Stimulated activated CD8-positive, alpha-beta memory T cell treated with anti-CD3 and anti-CD28 coated beads, Interleukin-2, amount 100 ng/mL, for 1 hour (primary cell): ENCODE data around the gene RASAL3.

Source experiments
- DNase-seq, 2 donors: peaks; one replicate each; pipeline ENCODE4 v3.0.0-alpha.2; 2020; ENCODE audit warnings: low read depth in 2 of 2

RASAL3 gene

DNA sequence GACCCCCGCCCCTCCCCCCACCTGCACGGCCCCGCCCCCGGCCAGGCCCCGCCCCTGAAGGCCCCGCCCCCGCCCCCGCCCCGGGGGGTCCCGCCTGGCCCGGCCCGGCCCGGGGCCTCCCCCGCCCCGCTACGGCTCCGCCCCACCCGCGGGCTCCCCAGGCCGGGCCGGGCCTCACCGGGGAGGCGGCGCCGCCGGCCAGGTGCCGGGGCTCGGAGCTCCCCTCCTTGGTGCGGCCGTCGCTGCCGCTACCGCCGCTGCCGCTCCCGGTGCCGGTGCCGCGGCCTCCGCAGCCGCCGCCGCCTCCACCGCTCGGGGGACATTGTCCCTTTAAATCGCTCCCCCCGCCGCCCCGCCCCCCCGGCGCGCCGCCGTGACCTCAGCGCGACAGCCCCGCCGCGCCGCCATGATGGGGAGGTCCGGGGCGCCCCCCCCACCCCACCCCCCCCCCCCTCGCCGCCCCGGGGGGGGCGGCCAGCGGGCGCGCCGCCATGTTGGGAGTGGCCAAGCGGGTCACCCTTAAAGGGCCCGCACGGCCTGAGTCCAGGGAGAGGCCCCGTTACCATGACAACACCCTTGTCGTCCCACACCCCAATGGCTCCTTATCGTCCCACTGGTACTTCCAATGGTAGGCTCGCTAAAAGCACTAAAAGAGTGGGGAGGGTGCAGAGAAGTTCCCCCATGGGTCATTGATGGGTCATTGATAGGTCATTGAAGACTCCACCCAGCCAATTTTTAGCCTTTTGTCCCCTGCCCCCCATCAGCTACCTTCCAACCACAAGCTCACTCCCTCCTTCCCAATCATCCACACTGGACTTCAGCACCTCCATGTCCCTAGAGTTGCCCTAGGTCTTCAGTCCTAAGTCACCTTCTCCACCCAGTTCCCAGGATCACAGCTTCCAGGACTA, 14.5 kb downstream of the RASAL3 start, which contains the start of gene WIZ:
Gene WIZ (minus strand): TSS at position 337 of the 908 bp plus-strand sequence. CDS start 1,649 bp downstream, outside the sequence.
- peak; percentile 68 to 69 for DNase-seq

DNA sequence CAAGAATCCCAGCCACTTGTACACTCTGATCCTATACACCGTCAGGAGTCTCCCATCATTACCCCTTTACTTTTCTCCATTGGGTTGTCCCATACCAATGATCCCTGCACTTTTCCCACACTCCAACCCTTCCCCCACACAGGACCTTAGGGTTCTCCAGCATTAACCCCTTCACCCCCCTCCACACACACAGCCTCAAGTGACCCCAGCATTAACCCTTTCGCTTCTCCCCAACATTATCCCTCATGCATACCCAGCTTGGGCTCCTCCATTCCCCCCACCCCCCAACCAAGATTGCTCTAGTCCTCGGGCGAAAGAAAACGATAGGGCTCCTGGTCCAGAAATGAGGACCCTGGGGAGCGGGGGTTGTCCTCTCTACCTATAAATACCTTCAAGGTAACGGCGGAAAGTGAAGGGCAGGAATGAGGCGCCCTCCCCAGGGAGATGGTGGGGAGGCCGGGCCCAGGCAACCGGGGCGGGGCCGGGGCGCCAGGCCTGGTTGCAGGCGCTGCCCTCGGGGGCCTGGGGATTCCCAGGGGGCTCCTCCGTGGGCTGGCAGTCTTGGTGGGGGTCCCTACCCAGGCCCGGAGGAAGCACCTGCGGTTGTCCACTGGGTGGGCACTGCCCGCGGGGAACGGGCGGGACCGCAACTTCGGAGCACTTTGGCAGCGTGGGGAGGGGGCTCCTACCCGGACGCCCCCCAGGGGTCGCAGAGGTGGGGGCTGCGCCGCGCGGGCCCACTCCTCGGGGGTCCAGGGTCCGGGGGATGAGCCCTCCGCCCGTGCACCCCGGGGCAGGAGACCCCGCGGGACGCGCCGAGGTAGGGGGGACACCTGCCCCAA, 15.3 kb downstream of the RASAL3 start:
- DNase-seq, result no peak

DNA sequence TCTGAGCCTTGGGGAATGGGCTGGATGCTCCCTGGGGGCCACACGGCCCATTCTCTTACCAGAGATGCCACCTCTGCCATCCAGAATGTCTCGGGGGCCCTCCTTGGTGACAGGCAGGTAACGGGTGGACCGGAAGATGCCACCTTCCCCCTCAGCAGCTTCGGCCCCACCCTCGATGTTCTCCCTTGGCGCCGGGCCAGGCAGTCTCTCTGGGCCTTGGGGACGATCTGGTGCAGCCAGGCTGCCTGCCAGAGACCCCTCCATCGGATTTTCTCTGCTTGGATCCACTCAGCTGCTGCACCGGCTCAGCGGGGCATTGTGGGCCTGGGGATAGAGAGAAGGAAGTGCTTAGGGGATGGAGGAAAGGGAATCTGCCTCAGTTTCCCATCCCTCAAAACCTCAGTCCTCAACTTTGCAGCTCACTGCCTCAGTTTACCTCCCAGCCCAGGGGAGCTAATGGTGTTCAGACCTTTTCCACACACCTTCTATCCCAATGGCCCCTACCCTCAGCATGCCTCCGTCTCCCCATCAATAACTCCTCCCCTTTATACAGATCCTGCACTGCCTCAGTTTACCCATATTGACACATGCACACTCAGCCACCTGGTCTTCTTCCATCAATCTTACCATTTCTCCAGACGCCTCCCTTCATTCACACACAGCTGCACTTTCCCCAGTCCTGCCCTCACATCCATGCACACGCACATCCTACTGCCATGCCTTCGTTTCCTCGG, 16.1 kb downstream of the RASAL3 start:
- DNase-seq, result no peak

DNA sequence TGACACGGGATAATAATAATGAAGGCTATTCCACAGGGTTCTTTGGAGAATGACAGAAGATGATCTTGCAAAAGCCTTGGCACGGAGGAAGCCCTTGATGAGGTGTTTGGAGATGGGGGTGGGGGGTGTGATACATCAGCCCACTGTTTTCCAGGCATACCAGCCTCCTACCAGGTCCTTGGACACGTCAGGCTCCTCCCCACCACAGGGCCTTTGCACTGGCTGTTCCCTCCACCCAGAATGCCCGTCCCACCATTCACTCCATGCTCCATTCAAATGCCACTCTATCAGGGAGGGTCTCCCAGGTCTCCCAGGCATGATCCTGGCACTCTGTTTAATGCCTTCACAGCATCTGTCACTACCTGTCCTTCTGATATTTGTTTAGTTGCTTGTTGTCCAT, 17.3 kb downstream of the RASAL3 start:
- DNase-seq, result no peak

DNA sequence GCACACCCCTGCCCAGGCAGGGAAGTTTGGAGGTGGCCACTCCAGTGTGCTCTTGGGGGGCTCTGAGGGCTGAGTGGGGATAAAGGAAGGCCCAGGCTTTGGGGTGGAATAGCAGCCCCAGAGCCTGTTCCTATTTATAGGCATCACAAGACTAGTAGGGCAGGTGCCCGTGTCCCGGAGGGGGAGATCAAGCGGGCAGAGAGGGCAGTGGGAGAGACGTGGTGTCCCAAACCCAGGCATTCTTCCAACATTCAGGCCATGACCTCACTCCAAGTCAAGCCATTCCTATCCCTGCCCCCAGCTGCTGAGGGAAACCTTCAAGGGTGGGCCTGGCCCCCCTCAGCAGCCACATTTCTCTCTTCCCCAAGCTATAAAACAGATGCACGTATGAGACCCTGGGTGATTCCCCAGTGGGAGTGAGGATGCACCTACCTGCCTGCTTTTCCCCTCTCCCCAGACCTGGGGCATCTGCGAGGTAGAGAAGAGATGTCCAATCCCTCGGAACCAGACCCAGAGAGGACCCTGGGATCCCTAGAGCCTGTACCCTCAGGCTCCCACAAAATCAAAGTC, 18.5 kb downstream of the RASAL3 start:
- no peak for DNase-seq

DNA sequence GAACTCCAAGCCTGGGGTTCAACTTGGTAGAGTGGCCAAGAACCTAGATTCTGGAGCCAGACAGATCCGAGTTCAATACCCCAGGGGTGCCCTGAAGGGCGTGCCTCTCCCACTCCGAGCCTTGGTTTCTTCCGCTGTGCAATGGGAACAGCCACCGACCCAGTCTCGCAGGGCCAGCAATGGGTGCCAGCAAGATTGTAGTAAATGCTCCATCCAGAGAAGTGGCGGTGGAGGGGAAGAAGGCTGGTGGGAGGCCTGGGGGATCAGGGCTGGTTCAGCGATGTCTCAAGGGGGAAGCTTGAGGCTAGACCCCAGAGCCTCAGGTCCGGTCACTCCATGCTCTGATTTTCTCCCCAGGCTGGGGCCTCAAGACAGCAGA, 19.1 kb downstream of the RASAL3 start:
- no peak for DNase-seq

DNA sequence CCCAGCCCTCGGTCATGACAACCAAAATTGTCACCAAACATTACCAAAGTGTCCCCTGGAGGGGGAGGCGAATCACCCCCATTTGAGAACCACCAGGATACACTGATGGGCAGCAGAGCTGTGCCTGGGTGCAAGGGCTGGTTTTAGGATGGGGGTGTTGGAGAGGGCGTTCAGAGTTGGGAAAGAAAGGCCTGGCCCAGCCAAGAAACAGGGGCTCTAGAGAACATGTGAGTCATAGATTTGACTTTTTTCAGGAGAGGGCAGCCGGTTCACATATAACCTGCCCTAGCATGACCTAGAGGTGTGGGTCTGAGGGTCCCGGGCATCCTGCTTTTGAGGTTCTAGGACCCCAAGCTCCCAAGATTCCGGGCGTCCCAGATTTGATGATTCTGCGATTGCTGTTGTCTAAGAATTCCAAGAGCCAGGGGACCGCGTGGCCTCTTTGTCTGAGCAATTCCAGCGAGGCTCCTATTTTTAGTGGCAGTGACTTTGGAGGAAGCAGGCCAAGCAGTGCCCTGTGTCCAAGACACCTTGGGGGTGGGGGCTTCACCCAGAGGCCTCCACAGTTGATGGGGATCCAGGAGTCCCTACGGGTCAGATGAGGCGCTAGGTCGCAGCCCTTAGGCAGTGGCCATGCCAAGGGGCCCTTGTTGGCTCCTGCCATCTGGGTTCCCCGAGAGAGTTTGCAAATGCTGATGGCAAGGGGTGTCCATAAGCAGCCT, 19.7 kb downstream of the RASAL3 start:
- DNase-seq, result no peak

DNA sequence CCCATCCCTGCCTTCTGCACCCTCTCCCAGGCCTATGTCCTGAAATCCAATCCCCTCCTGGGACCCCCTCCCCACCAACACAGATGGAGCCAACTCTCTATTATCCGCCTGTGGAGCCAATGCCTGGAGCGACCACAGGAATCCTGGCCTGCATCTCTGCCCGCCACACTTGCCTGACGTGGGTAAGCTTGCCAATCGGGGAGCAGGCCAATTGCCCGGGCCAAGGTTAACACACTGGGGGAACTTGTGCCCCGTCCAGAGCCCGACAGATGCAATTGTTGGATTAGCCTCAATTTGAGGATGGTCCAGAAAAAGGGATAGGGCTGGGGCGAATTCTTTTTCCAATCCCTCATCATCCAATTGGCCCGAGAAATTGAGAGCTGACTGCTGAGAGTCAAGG, 20.5 kb downstream of the RASAL3 start:
- DNase-seq, result no peak

DNA sequence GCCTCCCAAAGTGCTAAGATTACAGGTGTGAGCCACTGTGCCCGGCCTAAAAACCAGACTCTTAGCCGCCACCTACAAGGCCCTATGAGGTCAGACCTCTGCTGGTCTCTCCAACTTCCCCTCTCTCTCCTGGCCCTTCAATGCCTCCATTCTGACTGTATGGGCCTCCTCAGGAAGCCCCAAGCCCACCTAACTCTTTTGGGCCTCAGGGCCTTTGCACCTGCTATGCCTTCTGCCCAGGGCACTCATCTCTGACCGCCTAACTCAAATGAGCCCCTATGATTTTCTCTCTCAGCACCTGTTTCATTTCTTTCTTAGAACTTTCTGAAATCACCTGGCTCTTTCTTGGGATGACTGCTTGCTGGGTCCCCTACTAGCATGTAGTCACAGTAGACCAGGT, 21.0 kb downstream of the RASAL3 start:
- DNase-seq, result no peak

DNA sequence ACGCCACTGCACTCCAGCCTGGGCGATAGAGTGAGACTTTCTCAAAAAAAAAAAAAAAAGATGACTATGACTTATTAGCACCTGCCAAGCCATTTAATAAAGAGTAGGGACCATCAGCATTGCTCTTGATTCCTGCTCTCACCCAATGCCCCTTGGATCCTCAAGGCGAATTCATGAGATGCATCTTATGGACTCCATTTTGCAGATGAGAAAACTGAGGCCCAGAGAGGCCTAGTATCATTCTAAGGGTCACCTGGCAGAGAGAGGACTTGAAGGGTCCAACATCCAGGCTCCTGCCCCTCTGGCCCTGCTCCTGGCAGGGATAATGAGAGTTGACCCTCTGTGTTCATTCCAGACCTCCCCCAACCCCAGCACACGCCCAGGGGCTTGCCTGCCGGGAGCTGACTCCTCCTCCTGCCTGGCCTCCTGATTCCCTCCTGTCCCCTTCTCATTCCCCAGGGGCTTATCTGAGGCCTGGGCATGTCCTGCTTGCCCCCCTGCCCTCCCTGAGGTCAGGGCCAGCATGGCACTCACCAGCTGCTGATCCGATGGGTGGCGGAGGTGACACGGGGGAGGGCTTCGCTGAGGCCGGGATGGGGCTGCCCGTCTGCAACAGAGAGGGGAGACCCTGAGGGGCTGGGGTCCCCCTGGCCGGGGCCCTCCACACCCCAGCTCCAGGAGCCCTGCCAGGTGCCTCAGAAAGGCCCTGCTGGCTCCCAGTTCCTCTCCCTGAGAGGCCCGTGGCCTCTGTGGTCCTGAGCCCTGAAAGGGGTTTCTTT, 22.0 kb downstream of the RASAL3 start:
- DNase-seq, result no peak

DNA sequence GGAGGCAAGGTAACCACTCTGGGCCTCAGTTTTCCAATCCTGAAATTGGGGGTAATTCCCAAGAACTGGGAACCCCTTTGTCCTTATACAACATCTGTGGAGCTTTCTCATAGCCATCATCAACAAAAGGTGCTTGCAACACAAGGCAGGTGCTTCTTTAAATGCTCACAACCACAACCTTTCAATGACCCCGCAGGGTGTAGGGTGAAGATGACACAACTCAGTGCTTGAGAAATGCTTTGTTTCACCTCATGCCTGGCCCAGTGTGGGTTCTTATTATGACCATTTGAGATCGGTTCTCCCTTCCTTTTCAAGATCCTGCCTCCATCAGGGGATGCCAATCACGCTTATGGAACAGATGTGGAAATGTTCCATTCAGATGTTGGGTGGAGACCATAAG, 23.0 kb downstream of the RASAL3 start:
- no peak for DNase-seq

DNA sequence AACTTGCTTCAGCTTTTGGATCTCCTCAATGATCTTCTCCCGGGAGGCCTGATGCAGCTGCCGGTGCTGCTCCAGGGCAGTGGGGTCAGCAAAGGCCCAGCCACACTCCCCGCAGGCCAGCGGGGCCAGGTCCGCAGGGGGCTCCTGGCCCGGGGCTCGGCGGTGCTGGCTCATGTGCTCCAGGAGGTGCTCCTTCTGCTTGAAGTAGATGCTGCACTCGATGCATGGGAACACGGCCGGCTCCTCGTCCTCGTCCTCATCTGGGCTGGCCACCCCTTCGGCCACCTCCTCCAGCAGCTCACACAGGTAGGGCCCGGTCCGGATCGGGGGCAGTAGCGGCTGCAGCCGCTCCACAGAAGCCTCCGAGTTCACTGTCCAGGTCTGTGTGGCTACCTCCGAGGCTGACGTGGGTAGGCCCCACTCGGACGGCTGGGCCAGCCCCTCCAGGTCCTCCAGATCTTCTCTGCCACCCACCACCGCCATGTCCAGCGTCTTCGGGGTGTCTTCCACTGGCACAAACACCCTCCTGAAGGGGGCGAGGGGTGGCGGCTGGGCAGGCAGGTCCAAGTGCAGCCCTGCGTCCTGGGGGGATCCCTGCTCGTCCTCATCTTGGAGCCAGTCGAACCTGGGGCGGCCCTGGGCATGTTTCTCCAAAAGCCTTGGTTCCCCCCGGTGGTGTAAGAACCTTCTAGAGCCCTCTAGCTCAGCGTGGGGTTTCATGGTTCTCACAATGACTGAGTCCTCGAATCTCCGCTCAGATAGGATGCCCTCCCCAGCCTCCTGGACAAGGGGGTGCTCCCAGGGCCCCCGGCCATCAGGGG, 24.3 kb downstream of the RASAL3 start:
- no peak for DNase-seq

DNA sequence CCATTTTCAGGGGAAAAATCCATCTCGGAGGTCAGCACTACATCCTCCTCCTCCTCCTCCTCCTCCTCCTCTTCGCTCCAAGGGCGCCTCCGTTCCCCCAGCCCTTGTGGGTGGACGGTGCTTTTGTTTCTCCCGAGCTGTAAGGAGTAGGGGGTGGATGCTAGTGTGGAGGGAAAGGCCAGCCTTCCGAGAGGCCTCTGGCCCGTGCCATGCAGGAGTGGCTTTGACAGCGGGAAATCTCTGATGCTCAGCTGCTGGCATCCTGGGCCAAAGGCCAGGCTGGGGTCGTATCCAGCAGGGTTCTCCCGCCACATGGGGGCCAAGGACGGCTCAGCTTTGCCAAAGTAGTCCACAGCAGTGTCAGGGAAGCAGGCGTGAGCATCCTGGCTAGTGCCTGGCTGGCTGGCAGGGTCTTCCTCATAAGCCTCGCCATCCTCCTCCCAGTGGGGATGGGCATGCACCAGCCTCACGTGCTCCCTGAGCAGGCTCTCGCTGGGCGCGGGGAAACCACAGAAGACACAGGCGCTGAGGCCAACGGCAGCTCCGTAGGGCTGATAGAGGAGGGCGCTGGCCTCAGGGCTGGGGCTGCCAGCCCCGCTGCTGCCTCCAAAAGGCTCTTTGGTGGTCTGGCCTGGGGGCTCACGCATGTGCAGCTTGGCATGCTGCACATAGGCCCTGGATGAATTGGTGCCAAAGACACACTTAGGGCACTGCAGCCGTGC, 25.1 kb downstream of the RASAL3 start:
- DNase-seq, result no peak

DNA sequence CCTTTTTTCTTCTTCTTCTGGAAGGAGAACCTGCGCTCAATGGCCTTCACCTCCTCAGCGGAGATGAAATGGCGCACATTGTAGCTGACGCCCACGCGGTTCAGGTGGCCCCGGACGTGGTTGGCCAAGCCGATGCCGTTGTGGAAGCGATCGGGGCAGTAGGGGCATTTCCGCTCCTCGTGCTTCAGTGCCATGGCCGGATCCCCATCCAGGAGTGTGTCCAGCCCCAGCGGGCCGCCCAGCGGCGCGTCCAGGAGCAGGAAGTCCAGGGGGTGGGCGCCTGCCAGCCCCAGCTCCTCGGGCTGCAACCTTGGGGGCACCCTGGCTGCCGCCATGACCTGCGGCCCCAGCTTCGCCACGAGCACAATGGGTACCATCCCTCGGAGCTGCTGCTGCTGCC, 25.8 kb downstream of the RASAL3 start:
- no peak for DNase-seq

DNA sequence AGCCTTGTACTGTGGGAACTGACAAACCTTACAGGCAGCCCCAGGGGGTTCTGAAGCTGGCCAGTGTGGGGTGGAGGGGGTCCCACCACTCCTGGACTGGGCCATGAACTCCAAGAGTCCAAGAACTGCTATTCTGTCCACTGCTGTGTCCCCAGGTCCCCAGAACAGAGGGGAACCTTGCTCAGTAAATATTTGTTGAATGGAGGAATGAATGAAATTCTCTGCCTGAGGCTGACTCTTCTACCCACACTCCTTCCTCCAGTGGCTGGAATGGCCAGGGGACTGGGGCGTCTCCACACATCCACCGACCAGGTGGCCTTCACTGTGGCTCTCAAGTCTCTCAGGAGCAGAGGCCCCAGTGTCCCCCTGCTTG, 26.2 kb downstream of the RASAL3 start:
- no peak for DNase-seq

DNA sequence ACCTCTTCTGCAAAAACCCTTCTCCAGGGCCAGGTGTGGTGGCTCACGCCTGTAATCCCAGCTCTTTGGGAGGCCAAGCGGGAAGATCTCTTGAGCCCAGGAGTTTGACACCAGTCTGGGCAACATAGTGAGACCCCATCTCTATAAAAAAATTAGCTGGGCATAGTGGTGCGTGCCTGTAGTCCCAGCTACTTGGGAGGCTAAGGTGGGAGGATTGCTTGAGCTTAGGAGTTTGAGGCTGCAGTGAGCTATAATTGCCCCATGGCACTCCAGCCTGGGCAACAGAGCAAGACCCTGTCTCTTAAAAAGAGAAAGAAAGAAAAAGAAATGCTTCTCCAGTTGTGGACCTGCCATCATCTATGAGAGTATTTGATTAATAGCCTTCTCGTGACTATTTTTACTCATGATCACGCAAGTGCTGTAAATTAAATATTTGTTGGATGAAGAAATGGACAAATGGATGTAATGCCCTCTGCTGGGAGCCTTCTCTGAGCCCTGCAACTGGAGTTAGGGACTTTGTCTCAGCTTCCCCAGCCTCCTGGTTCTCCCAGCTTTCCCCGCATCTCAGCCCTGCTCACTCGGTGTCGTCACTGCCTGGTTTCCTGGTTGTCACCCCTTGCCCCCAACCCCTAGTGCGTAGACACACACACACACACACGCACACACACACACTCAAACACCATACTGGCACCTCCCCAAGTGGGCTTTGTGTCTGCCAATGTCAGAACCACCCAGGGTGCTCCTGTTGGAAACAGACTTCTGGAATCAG, 26.8 kb downstream of the RASAL3 start:
- DNase-seq, result no peak

DNA sequence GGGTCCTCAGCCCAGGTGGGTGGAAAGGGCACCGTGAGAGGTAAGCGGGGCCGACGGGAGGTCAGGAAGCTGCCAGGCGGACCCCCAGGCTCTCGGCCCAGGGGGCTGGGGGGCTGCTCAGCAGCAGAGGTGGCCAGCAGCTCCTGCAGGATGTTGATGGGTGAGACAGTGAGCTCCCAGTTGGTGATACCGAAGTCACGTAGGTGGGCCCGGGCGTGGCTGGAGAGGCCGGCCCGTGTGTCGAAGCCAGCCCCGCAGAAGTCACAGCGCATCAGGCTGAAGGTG, 27.6 kb downstream of the RASAL3 start:
- DNase-seq, result no peak
